ENCODE data around the gene HRG. TPM values are rescaled to one million over a fixed set of nuclear protein-coding genes. Genes with fewer than 3 reads are reported as not detected.

HRG gene
- polyA plus RNA-seq, 4 donors = not detected

DNA sequence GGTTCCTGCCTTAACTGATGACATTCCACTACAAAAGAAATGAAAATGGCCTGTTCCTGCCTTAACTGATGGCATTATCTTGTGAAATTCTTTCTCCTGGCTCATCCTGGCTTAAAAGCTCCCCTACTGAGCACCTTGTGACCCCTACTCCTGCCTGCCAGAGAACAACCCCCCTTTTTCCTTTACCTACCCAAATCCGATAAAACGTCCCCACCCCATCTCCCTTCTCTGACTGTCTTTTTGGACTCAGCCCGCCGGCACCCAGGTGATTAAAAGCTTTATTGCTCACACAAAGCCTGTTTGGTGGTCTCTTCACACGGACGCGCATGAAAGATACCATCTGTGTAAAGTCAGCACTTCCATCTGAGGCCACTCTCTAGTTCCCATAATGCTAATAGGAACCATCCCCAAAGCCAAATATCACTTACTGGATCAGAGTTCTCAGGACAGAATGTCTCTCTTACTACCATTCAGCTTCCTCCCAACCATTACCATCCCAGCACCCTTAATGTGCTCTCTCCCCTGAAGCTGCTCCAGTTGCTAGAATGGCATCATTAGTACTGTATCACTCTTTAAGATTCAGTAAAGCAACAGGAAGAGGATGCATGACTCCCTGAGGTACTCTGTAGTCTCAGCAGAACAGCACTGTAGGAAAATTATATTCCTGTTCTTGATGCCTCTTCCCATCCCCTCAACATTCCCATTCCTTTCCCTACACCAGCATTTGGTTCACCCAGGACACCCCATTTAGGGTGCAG, 2.3 kb upstream of the HRG start:
- 41 to 76% (median 67%) methylated on average over 7 of the region's 7 CpGs for WGBS, 3 donors
- Histone ChIP-seq H3K4me3 (ENCODE audit: low read depth in 1 of 3, low read length in 3 of 3) (no peak overlapping the region), H3K9me3 (ENCODE audit: control insufficient read depth in 2 of 2, insufficient read depth in 1 of 2, low read depth in 1 of 2, low read length in 1 of 2) (no peaks in the 10 kb centered on the region), H3K4me1 (ENCODE audit: control insufficient read depth in 3 of 3, insufficient read depth in 2 of 3, low read depth in 1 of 3, low read length in 2 of 3) (no peaks in the 10 kb centered on the region), H3K27me3 (ENCODE audit: control insufficient read depth in 3 of 3, insufficient read depth in 3 of 3, low read length in 3 of 3) (peaks cover 0 to 4% (median 0%) of the 10 kb centered on the region in 3 donors), H3K36me3 (ENCODE audit: control insufficient read depth in 3 of 3, insufficient read depth in 2 of 3, low read depth in 1 of 3, low read length in 3 of 3) (no peaks in the 10 kb centered on the region), H3K27ac (ENCODE audit: low read depth in 1 of 3, low read length in 2 of 3) (no peak overlapping the region)
- DNase-seq (no peak), FAIRE-seq (no peak)

DNA sequence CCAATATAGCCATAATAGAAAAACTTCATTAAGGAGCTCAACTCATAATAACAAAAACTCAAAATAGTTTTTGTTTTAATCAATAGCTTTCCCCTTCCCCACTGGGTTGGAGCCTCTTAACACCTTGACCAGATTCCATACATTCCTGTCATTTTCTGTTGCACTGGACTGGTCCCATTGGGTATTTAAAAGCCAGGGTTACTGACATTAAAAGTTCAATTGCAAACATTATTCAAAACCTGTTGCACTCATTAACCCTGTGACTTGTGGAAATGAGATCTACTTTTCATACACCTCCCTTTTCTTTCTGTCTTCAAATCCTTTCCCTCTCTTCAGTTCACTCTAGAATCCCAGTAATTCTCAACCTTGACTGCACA, 1.7 kb upstream of the HRG start:
- DNase-seq = no peak
- H3K4me1 ChIP-seq (ENCODE audit: control insufficient read depth in 3 of 3, insufficient read depth in 2 of 3, low read depth in 1 of 3, low read length in 2 of 3) = no peaks in the 10 kb centered on the region
- H3K27ac ChIP-seq (ENCODE audit: low read depth in 1 of 3, low read length in 2 of 3) = no peak overlapping the region
- H3K36me3 ChIP-seq (ENCODE audit: control insufficient read depth in 3 of 3, insufficient read depth in 2 of 3, low read depth in 1 of 3, low read length in 3 of 3) = no peaks in the 10 kb centered on the region
- peaks cover 0 to 4% (median 0%) of the 10 kb centered on the region in 3 donors for H3K27me3 ChIP-seq (ENCODE audit: control insufficient read depth in 3 of 3, insufficient read depth in 3 of 3, low read length in 3 of 3)
- H3K4me3 ChIP-seq (ENCODE audit: low read depth in 1 of 3, low read length in 3 of 3) = no peak overlapping the region
- FAIRE-seq = no peak
- no peaks in the 10 kb centered on the region for H3K9me3 ChIP-seq (ENCODE audit: control insufficient read depth in 2 of 2, insufficient read depth in 1 of 2, low read depth in 1 of 2, low read length in 1 of 2)

DNA sequence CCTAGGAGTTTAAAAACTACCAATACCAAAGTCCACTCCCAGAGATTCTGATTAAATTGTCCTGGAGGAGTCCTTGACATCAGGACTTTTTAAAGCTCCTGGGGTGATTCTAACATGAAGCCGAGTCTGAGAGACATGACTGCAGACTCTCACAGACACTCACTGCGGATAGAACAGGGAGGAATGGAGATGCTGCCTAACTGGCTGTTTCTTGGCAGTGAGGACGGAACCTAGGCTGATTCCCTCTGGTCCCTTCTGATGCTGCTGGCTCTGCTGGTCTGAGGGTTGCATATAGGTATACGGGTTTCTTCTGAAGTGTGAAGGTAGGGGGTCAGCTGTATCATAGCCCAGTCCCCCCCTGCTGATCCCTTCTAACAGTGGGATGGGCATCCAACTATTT, 1.3 kb upstream of the HRG start:
- Histone ChIP-seq H3K36me3 (ENCODE audit: control insufficient read depth in 3 of 3, insufficient read depth in 2 of 3, low read depth in 1 of 3, low read length in 3 of 3) (no peaks in the 10 kb centered on the region), H3K27me3 (ENCODE audit: control insufficient read depth in 3 of 3, insufficient read depth in 3 of 3, low read length in 3 of 3) (peaks cover 0 to 4% (median 0%) of the 10 kb centered on the region in 3 donors), H3K9me3 (ENCODE audit: control insufficient read depth in 2 of 2, insufficient read depth in 1 of 2, low read depth in 1 of 2, low read length in 1 of 2) (no peaks in the 10 kb centered on the region), H3K4me1 (ENCODE audit: control insufficient read depth in 3 of 3, insufficient read depth in 2 of 3, low read depth in 1 of 3, low read length in 2 of 3) (no peaks in the 10 kb centered on the region), H3K4me3 (ENCODE audit: low read depth in 1 of 3, low read length in 3 of 3) (no peak overlapping the region), H3K27ac (ENCODE audit: low read depth in 1 of 3, low read length in 2 of 3) (no peak overlapping the region)
- WGBS, 3 donors = 61 to 65% (median 63%) methylated on average over 4 of the region's 4 CpGs
- FAIRE-seq = no peak
- DNase-seq = no peak

DNA sequence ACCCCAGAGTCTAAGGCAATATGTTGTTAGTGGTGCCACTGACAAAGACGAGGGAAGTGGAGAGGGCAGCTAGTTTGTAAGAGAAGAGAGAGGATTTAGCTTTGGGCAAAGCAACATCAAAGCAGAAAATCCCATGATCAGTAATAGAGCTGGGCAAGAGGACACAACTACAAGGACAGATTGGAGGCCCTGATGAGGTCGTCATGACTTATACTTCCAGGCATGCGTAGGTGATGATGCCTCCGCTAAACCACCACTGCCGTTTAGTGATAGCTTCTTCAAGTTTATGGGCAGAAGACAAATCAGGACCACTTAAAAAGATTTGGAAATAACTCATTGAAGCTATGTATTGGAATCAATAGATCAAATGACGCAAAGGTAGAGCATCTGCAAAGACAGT, 2.6 kb downstream of the HRG start:
- Histone ChIP-seq H3K4me3 (ENCODE audit: low read depth in 1 of 3, low read length in 3 of 3) (no peak overlapping the region), H3K4me1 (ENCODE audit: control insufficient read depth in 3 of 3, insufficient read depth in 2 of 3, low read depth in 1 of 3, low read length in 2 of 3) (no peaks in the 10 kb centered on the region), H3K27ac (ENCODE audit: low read depth in 1 of 3, low read length in 2 of 3) (no peak overlapping the region), H3K9me3 (ENCODE audit: control insufficient read depth in 2 of 2, insufficient read depth in 1 of 2, low read depth in 1 of 2, low read length in 1 of 2) (no peaks in the 10 kb centered on the region), H3K36me3 (ENCODE audit: control insufficient read depth in 3 of 3, insufficient read depth in 2 of 3, low read depth in 1 of 3, low read length in 3 of 3) (no peaks in the 10 kb centered on the region), H3K27me3 (ENCODE audit: control insufficient read depth in 3 of 3, insufficient read depth in 3 of 3, low read length in 3 of 3) (peaks cover 0 to 4% (median 0%) of the 10 kb centered on the region in 3 donors)
- DNase-seq = no peak
- 74 to 77% (median 76%) methylated on average over 6 of the region's 6 CpGs for WGBS, 3 donors
- no peak for FAIRE-seq

DNA sequence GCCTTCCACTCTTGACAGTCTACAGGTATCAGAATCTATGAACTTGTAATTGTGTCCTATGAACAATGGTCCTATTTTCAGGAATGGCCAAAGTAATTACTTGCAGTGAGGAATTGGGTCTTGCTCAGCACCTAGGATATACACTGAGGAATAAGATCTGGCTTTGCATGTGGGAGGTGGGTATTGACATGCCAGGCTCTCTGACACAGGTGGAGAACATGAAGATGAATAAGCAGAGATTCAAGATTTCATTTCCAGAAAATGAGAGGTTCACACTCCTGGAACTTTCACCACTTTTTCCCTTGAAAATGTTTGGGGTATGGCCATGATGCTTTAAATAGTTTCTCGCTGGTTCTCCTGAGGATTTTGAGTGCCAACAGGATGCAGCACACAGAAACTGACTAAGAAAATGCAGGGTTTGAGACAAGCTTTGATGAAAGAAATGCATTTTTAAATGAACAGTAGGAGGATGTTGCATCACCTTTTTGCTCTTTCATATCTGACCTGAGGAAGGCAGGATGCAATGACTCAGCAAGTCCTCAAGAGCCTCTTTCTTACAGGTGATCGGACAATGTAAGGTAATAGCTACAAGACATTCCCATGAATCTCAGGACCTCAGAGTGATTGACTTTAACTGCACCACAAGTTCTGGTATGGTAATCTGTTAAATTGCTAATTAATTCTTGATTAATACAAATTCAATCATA, 3.7 kb downstream of the HRG start:
- Histone ChIP-seq H3K4me1 (ENCODE audit: control insufficient read depth in 3 of 3, insufficient read depth in 2 of 3, low read depth in 1 of 3, low read length in 2 of 3) (no peaks in the 10 kb centered on the region), H3K27ac (ENCODE audit: low read depth in 1 of 3, low read length in 2 of 3) (no peak overlapping the region), H3K27me3 (ENCODE audit: control insufficient read depth in 3 of 3, insufficient read depth in 3 of 3, low read length in 3 of 3) (peaks cover 0 to 1% (median 0%) of the 10 kb centered on the region in 3 donors), H3K4me3 (ENCODE audit: low read depth in 1 of 3, low read length in 3 of 3) (no peak overlapping the region), H3K9me3 (ENCODE audit: control insufficient read depth in 2 of 2, insufficient read depth in 1 of 2, low read depth in 1 of 2, low read length in 1 of 2) (no peaks in the 10 kb centered on the region), H3K36me3 (ENCODE audit: control insufficient read depth in 3 of 3, insufficient read depth in 2 of 3, low read depth in 1 of 3, low read length in 3 of 3) (no peaks in the 10 kb centered on the region)
- WGBS, 3 donors = 78 to 95% (median 84%) methylated on average over 2 of the region's 2 CpGs
- FAIRE-seq = no peak
- DNase-seq = no peak

DNA sequence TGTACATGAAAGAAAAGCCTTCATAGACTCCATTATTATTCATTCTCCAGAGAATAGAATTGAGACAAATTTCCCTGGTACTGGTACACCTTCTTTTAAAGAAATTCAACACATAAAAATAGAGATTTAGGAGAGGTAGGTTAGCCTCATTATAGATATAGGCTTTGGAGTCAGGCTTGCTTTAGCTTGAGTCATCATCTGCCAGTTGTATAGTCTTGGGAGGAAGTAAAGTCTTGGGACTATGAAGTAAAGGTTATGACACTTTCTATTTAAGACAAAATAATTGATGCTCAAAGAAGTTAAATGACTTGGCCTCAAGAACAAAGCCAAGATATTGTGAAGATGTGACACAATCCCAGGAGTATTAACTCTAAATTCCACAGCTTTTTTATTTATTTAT, 4.3 kb downstream of the HRG start:
- H3K27ac ChIP-seq (ENCODE audit: low read depth in 1 of 3, low read length in 2 of 3) = no peak overlapping the region
- H3K27me3 ChIP-seq (ENCODE audit: control insufficient read depth in 3 of 3, insufficient read depth in 3 of 3, low read length in 3 of 3) = peaks cover 0 to 3% (median 0%) of the 10 kb centered on the region in 3 donors
- no peak overlapping the region for H3K4me3 ChIP-seq (ENCODE audit: low read depth in 1 of 3, low read length in 3 of 3)
- no peaks in the 10 kb centered on the region for H3K36me3 ChIP-seq (ENCODE audit: control insufficient read depth in 3 of 3, insufficient read depth in 2 of 3, low read depth in 1 of 3, low read length in 3 of 3)
- no peaks in the 10 kb centered on the region for H3K9me3 ChIP-seq (ENCODE audit: control insufficient read depth in 2 of 2, insufficient read depth in 1 of 2, low read depth in 1 of 2, low read length in 1 of 2)
- FAIRE-seq = no peak
- no peaks in the 10 kb centered on the region for H3K4me1 ChIP-seq (ENCODE audit: control insufficient read depth in 3 of 3, insufficient read depth in 2 of 3, low read depth in 1 of 3, low read length in 2 of 3)
- DNase-seq = no peak

DNA sequence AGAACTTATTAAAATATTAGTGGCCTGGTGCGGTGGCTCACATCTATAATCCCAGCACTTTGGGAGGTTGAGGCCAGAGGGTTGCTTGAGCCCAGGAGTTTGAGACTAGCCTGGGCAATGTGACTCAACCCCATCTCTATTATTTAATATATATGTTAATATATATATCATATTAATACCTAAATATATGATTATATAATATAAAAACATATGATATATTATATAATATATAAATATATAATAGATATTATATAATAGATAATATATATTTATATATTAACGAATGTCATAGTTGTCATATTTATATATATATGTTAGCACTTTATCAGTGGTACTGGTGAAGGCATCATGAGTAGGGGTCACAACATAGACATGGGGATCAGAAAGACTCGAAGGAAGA, 5.2 kb downstream of the HRG start:
- Histone ChIP-seq H3K27ac (ENCODE audit: low read depth in 1 of 3, low read length in 2 of 3) (no peak overlapping the region), H3K4me3 (ENCODE audit: low read depth in 1 of 3, low read length in 3 of 3) (no peak overlapping the region), H3K9me3 (ENCODE audit: control insufficient read depth in 2 of 2, insufficient read depth in 1 of 2, low read depth in 1 of 2, low read length in 1 of 2) (no peaks in the 10 kb centered on the region), H3K4me1 (ENCODE audit: control insufficient read depth in 3 of 3, insufficient read depth in 2 of 3, low read depth in 1 of 3, low read length in 2 of 3) (no peaks in the 10 kb centered on the region), H3K36me3 (ENCODE audit: control insufficient read depth in 3 of 3, insufficient read depth in 2 of 3, low read depth in 1 of 3, low read length in 3 of 3) (no peaks in the 10 kb centered on the region), H3K27me3 (ENCODE audit: control insufficient read depth in 3 of 3, insufficient read depth in 3 of 3, low read length in 3 of 3) (peaks cover 0 to 3% (median 0%) of the 10 kb centered on the region in 3 donors)
- no peak for DNase-seq
- 87 to 93% (median 90%) methylated on average over 3 of the region's 3 CpGs for WGBS, 3 donors
- no peak for FAIRE-seq

DNA sequence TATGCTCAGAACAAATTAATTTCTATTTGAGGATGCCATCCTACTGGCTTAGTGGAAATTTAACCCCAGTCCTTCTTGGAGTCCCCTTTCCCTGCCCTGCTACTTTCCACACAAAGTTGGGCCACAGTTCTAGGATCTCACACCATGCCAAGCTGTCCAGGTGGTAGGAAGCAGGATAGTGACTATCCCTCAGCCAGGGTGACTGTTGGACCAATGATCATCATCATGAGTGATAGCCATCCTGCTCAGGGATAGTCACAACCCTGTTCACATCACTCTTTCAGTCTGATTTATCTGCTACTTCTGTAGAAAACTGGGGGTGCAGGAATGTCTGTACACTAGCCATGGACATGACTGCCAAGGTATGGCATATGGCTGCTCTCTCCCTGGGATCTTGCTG, 12.8 kb downstream of the HRG start:
- H3K36me3 ChIP-seq (ENCODE audit: control insufficient read depth in 3 of 3, insufficient read depth in 2 of 3, low read depth in 1 of 3, low read length in 3 of 3) = no peaks in the 10 kb centered on the region
- H3K27ac ChIP-seq (ENCODE audit: low read depth in 1 of 3, low read length in 2 of 3) = no peak overlapping the region
- no peak overlapping the region for H3K4me3 ChIP-seq (ENCODE audit: low read depth in 1 of 3, low read length in 3 of 3)
- H3K27me3 ChIP-seq (ENCODE audit: control insufficient read depth in 3 of 3, insufficient read depth in 3 of 3, low read length in 3 of 3) = peaks cover 0 to 3% (median 0%) of the 10 kb centered on the region in 3 donors
- DNase-seq = no peak
- FAIRE-seq = no peak
- H3K4me1 ChIP-seq (ENCODE audit: control insufficient read depth in 3 of 3, insufficient read depth in 2 of 3, low read depth in 1 of 3, low read length in 2 of 3) = peaks cover 0 to 20% (median 0%) of the 10 kb centered on the region in 3 donors
- peaks cover 0 to 4% of the 10 kb centered on the region in 2 donors for H3K9me3 ChIP-seq (ENCODE audit: control insufficient read depth in 2 of 2, insufficient read depth in 1 of 2, low read depth in 1 of 2, low read length in 1 of 2)
